GM20431 (cell line): ENCODE measurements around the gene ADAMTS14.

Experiments used
- in situ Hi-C: fragments of 300-500 bp; cut with MseI, MboI; formaldehyde crosslinking; loops from one replicate; pipeline ENCODE4 v1.15.0; 2020; ENCODE audit warnings: low sequenced_read_pairs; ENCODE audit not compliant: unreplicated experiment

ADAMTS14 gene

GRCh38 chr10:70777063-70777875, 105.0 kb downstream of the ADAMTS14 start:
- in situ Hi-C loops, result no loop called here

GRCh38 chr10:70778267-70778924, 106.1 kb downstream of the ADAMTS14 start:
- in situ Hi-C loops, result no loop called here

DNA sequence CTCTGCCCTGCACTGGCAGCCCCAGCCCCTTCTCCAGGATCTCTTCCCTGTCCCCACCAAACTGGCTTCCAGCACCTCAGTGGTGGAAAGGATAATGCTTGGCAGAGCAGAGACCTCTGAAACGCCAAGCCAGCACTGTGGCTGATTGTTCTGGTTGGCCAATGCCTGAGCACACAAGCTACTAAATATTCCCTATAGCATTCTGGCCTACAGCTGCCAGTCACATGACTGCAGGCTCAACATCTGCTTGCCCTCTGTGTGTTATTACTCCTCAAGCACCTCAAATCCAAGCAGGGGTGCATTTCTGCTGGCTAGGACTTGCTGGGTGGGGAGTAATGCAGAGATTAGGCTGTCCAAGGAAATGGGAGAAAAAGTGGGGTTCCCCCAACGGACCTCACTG, 106.8 kb downstream of the ADAMTS14 start:
- in situ Hi-C loops, result no loop called here

DNA sequence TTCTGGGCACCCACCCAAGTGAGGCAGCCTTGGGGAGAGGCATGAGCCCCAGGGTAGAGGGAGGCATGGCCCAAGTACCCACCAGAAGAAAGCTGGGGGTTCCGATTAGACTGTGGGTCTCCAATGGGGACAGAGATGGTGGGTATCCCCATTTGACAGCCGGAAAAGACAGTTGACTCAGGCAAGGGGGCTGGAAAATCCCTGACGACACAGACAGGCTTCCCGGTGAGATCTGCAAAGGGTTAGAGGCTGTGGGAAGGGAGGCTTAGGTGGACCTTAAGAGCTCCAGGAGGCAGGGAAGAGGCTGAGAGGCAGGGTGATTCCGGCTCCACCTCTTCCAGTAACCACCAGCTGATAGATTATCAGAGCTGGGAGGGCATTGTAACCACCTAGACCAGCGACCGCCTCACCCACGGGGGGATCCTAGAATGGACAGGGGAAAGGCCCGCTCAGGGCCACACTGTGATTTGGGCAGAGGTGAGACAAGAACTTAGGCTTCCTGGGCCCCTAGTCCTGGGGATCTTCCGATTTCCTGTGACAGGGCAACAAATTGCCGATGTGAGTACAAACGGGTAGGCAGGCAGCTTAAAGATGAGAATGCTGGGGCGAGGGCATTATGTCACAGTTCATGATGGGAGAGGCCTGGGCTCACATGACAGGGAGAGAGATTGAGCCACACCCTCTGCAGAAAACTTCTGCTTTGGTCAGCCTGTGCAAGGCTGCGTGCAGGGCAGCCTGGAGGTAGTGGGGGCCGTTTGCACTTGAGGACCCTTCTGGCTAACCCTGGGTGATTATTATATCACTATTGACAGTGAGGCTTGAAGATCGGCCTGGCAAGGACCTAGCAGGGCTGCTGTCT, 107.4 kb downstream of the ADAMTS14 start:
- in situ Hi-C loops, result no loop called here

DNA sequence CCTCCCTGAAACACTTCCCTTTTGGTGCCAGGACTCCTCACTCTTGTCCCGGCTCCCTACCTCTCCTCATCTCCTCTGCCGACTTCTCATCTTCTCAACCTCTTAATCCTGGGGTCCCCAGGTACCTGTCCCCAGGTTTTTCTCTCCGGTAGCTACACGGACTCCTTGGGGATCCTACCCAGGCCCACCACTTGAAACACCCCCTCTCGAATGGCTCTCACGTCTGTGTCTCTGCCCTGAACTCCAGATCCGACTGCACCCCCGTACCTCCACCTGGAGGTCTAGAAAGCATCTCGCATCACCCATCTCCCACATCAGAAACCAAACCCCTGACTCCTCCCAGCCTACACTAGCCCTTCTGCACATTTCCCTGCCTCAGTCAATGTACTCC, 108.1 kb downstream of the ADAMTS14 start:
- in situ Hi-C loops, result no loop called here

DNA sequence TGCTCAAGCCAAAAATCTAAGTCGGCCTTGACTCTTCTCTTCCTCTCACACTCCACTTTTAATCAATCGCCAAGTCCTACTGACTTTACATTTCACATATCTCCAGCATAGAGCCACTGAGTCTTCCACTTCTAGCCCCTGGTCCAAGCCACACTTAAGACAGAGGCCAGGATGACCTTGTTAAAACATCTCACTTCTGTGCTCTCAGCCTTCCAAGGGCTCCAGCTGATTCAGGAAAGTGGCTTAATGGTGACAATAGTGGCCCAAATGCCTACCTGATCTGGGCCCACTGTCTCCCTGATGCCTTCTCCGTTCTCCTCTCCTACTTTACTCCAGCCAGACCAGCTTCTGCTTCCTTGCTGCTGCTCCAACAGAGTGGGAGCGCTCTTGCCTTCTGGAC, 108.5 kb downstream of the ADAMTS14 start:
- in situ Hi-C loops, result no loop called here

DNA sequence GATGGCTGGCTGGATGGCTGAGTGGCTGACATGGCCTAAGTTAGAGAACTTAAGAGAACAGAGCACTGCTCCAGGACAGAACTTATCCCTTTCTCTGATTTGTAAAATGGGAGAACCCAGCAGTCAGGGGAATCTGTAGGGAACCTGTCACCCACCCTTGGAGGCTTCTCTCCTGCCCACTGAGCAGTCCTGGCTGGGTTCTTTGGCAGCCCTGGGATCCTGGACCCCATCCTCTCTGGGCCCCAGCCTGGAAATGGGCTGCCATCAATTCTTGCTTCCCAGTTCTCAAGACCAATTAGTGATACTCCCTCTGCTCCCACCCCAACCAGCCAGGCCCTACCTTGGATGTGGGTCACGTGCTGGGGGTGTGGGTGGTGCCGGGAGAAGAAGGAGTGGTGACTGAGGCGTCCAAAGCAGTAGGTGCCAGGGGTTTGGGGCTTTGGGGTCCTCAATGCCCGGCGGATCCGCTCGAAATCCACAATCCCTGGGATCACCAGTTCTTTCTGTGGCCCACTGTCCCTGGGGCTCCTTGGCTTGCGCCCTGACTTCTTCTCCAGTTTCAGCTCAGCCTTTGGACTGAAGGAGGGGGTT, 109.2 kb downstream of the ADAMTS14 start:
- in situ Hi-C loops, result no loop called here

DNA sequence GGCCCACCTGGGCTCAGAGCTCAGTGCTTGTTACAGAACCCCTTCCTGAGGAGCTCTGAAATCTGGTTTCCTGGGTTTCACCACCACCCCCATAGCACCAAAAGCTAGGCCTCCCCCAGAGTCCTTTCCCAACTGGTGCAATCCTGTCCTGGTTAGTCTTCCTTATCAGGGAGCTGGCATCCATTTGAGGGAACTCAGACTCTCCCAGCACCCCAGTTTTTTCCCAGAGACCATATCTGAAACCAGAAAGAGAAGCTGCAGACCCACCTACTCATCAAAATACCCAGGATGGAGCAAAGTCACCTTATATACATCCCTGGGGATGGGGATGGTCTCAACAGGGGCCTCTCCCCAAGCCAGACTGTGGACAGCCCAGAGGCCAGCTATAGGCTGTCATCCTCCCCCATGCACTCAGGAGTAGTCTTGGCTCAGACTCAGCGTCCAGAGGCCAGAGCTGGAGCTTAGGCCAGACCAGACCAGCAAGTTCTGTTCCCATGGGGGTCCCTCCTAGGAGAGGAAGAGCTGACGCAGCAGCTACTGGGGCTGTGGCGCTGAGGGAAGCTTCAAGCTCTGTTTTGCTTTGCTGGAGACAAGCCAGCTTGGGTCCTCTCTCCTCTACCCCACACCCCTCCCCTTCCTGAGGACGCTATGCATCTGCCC, 109.9 kb downstream of the ADAMTS14 start:
- in situ Hi-C loops, result no loop called here

DNA sequence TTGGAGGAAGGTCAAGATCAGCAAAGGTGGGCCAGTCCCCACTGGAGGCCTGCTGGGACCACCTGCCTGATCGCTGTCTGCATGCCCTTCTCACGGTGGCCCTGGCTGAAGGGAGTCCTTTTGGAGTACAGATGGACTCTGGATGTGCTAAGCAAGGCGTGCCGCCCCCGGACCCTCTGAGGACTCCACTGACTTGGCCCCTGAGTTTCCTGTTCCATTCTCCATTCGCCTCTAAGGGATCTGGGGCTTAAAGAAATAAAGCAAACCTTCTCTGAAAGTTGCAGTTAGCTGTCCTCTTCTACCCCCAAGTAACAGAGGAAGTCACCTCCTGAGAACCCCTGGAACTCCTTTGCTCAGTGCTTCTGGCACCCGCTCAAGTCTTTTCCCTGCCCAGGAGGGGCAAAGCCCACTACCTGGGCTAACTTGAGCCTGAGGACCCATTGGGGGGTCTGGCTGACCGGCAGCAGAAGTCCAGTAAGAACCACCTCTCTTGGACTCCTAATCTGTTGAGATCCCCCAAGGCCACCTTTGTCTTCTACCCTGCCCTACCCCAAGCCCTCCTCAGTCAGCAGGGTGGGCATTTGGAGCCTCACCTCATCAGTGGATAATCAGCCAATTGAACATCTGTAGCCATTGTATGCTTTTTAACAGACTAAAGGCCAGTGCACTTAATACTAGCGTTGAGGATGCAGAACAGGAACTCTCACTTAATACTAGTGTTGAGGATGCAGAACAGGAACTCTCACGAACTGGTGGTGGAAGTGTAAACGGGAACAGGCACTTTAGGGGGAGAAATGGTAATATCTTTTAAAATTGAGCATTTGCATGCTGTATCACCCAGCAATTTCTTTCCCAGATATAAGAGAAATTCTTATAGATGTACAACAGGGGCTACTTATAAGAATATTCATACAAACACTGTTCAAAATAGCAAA, 110.7 kb downstream of the ADAMTS14 start:
- in situ Hi-C loops, result no loop called here

- in situ Hi-C loops, result no loop called here
These were observed 111.7 kb downstream of the ADAMTS14 start for GRCh38 chr10:70784016-70784415.

GRCh38 chr10:70784471-70784870, 112.2 kb downstream of the ADAMTS14 start:
- in situ Hi-C loops, result no loop called here

DNA sequence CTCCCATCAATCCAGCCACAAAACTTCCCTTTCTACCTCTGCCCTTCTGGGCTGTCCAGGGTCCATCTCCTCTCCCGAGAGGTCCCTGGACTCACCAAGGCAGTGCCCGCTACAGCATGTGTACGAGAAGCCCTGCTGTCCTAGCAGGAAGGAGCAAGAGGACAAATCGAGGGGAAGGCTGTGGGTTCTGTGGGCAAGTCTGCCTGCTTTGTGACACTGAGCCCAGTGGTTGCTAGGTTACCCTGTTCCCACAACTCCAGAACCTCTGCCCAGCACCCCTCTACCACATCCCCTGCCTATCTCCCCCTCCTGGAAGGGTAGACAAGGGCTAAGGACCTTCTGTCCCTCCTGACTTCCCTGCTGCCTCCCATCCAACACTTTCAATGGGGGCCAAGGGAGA, 112.9 kb downstream of the ADAMTS14 start, which contains the start of gene TBATA:
TBATA (minus strand) TSS at position 188 of the 400 bp plus-strand sequence. CDS start 1,998 bp downstream, outside the sequence.
- in situ Hi-C loops, result no loop called here

GRCh38 chr10:70786799-70787415, 114.6 kb downstream of the ADAMTS14 start:
- in situ Hi-C loops, result no loop called here

GRCh38 chr10:70791386-70792039, 119.2 kb downstream of the ADAMTS14 start:
- in situ Hi-C loops, result no loop called here

DNA sequence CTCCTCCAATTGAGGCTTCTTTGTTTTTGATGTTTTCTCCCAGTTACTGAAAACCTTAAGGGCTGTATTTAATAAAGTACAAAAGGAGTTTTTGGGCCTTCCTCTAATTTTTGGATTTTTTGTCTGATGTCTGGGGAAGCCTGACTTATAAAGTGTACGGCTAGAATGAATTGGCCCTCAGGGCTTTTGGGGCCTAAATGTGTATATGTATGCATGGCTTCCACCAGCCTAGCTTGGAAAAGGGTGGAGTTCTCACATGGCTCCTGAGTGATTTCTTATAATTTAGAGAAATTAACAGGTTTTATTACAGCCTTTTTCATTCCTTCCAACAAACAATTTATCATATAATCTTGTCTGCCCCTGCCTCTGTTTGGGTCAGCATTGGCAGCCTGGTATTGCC, 123.3 kb downstream of the ADAMTS14 start:
- in situ Hi-C loops, result no loop called here

DNA sequence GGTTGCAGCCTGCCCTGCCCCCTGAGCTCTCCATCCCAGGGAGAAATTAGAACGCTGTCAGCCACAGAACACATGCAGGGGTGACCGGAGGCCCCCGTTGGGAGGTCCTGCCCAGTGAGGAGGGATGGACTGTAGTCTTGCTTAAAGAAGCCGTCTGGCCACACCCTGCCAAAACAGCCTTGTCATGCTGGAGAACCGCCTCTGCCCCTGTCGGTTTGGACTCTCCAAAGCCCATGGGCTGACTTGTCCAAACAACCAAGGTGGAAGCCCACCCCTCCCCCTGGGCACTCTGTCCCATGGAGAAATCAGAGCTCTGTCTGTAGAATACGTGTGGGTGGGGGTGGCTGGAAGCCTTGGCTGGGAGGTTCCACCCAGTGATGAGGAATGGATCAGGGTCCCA, 125.5 kb downstream of the ADAMTS14 start:
- in situ Hi-C loops, result no loop called here

DNA sequence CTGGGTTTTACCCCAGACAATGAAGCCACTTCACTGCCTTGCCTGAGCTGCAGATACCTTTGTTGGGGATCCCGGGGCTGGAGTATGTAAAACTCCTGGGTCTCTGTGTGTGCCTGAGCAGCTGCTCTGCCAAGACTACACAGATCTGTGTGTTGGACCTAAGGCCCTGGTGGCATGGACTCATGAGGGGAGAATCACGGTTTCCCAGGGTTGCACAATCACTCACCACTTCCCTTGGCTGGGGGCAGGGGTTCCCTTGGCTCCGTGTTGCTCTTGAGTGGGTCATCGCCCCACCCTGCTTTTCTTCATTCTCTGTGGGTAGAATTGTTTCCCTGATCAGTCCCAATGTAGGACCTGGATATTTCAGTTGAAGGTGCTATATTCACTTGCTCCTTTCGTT, 126.8 kb downstream of the ADAMTS14 start:
- in situ Hi-C loops, result no loop called here

DNA sequence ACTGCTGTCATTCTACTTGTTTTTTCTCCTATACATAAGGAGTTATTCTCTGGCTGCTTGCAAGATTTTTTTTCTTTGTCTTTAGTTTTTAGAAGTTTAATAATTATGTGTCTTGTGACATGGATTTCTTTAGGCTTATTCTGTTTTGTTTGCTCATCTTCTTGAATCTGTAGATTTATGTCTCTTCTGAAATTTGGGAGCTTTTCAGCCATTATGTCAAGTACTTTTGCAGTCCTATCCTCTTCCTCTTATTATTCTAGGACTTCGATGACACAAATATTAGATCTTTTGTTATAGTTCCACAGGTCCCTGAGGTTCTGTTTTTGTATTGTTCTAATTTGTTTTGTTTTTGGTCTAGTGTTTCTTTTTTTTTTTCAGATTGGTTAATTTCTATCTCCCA, 129.5 kb downstream of the ADAMTS14 start:
- in situ Hi-C loops, result no loop called here
